BJ (cell line): ENCODE measurements around the gene B3GALT2. TPM values are rescaled to one million over a fixed set of nuclear protein-coding genes. Genes with fewer than 3 reads are reported as not detected.
A peak's percentile ranks its signal among the peaks of the same experiment; 100 is the strongest.

ENCODE experiments used
- CTCF ChIA-PET: fragments of 350-600 bp; formaldehyde crosslinking; extraction: SDS; loops from one replicate; lab custom pipeline; 2021; ENCODE audit warnings: antibody characterized with exemption, inconsistent platforms; lab: Yijun Ruan, JAX
- POLR2A ChIA-PET: fragments of 300-600 bp; sonication (Branson Sonifier 250); formaldehyde crosslinking; extraction: SDS; loops from one replicate; lab custom pipeline; 2021; ENCODE audit warnings: antibody characterized with exemption; lab: Charles Lee
- DNase-seq: peaks from one replicate; pipeline ENCODE4 v3.0.0-alpha.2; 2011; ENCODE audit warnings: low read depth
- H3K27me3 ChIP-seq: 2 replicates; pipeline ENCODE4 v1.6.0; 2011; ENCODE audit warnings: low read length; ENCODE audit not compliant: control insufficient read depth, insufficient read depth
- H3K36me3 ChIP-seq: 2 replicates; pipeline ENCODE4 v1.5.1; 2011; ENCODE audit warnings: low read length; ENCODE audit not compliant: control insufficient read depth, insufficient read depth
- H3K4me3 ChIP-seq: 2 replicates; pipeline ENCODE4 v1.5.1; 2011; ENCODE audit warnings: low read depth, mild to moderate bottlenecking, control low read depth, low read length
- polyA plus RNA-seq: library from polyadenylated mRNA; depleted of rRNA; stranded (reverse); fragments of >200 nt; gene quantifications from 2 replicates; pipeline ENCODE4 v1.2.3, GENCODE V29; 2011
- TF ChIP-seq, protein P1 (sequence below): IDR thresholded peaks from 2 replicates; pipeline ENCODE4 v1.5.1; 2011; ENCODE audit warnings: low read depth, mild to moderate bottlenecking, control low read depth, inconsistent platforms, low read length, moderate library complexity; ENCODE audit not compliant: insufficient read depth

The B3GALT2 gene
- polyA plus RNA-seq, 1 experiment, result 1.5 TPM

DNA sequence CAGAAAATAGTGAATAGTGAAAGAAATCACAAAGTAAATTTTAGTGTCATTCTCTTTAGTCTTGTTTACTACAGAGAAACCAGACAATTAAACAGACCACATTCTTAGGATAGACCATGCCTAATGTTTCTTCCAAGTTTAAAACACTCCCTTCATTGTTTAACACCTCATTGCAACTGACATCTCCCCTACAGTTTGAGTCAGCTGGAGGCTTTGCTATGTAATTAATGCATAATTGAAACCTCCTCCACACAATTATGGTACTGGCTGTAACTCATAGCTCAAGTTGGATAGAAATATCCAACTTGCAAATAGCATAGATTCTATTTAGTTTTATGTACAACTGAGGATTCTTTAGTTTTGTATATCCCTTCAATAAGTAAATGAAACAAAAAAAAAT, 35.2 kb upstream of the B3GALT2 start:
- CTCF ChIA-PET, result no interaction called here
- Histone ChIP-seq H3K36me3 (peaks cover 5% of the 10 kb centered on the region), H3K27me3 (no peaks in the 10 kb centered on the region), H3K4me3 (no peak overlapping the region)
- TF ChIP-seq, protein P1, sequence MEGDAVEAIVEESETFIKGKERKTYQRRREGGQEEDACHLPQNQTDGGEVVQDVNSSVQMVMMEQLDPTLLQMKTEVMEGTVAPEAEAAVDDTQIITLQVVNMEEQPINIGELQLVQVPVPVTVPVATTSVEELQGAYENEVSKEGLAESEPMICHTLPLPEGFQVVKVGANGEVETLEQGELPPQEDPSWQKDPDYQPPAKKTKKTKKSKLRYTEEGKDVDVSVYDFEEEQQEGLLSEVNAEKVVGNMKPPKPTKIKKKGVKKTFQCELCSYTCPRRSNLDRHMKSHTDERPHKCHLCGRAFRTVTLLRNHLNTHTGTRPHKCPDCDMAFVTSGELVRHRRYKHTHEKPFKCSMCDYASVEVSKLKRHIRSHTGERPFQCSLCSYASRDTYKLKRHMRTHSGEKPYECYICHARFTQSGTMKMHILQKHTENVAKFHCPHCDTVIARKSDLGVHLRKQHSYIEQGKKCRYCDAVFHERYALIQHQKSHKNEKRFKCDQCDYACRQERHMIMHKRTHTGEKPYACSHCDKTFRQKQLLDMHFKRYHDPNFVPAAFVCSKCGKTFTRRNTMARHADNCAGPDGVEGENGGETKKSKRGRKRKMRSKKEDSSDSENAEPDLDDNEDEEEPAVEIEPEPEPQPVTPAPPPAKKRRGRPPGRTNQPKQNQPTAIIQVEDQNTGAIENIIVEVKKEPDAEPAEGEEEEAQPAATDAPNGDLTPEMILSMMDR, result no peak
- peak; percentile 8 for DNase-seq
- POLR2A ChIA-PET, result interaction anchor here (0.5 kb wide), 1 partner anchor 8 kb away, joined by 6 read pairs; no protein-coding TSS in a partner anchor

DNA sequence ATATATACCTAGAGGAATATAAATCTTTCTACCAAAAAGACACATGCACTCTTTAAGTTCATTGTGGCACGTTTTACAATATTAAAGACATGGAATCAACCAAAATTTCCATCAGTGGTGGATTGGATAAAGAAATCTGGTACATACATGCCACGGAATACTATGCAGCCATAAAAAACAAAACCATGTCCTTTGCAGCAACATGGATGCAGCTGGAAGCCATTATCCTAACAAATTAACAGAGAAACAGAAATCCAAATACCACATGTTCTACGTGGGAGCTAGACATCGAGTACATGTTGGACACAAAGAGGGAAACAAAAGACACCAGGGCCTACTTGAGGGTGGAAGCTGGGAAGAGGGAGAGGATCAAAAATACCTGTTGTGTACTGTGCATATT, 33.0 kb upstream of the B3GALT2 start:
- TF ChIP-seq, protein P1, result no peak
- H3K36me3 ChIP-seq, result peaks cover 7% of the 10 kb centered on the region
- no peak for DNase-seq
- CTCF ChIA-PET, result no interaction called here
- no peak overlapping the region for H3K4me3 ChIP-seq
- POLR2A ChIA-PET, result no interaction called here
- H3K27me3 ChIP-seq, result no peaks in the 10 kb centered on the region

DNA sequence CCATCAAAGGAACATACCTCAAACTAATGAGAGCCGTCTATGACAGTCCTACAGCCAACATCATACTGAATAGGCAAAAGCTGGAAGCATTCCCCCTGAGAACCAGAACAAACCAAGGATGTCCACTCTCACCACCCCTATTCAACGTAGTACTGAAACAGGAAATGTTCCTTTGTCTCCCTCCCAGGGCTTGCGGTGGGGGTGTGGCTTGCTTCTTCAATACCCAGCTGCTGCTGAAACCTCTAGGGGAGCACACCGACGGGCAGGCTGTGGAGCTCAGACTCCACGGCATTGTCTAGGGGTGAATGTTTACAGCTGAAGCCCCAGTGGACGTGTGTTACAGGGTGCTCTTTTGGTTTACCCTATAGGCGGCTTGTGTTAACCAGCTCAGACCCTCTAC, 30.5 kb upstream of the B3GALT2 start:
- peaks cover 7% of the 10 kb centered on the region for H3K36me3 ChIP-seq
- no peak for DNase-seq
- H3K27me3 ChIP-seq, result no peaks in the 10 kb centered on the region
- ChIA-PET POLR2A (no interaction called here), CTCF (no interaction called here)
- H3K4me3 ChIP-seq, result no peak overlapping the region
- TF ChIP-seq, protein P1, result no peak

DNA sequence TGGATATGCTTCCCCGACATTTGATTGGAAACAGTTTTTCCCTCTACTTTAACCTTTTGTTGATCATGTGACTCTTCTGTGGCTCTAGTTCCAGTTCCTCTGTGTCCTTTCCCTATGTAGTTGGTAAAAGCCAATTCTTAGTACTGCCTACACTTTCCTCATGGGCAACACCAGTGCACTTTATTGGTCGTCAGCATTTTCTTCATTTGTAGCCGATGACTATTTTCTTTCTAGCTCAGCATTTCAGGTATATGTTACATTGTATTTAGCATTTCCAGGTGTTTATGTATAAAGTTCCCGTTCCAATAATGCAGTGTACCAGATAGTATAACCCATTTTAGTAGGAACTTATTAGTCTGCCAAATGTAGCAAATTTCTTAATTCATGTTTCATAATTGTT, 27.6 kb upstream of the B3GALT2 start:
- TF ChIP-seq, protein P1, result no peak
- no peak for DNase-seq
- CTCF ChIA-PET, result no interaction called here
- Histone ChIP-seq H3K4me3 (no peak overlapping the region), H3K27me3 (no peaks in the 10 kb centered on the region), H3K36me3 (peaks cover 7% of the 10 kb centered on the region)
- POLR2A ChIA-PET, result no interaction called here

DNA sequence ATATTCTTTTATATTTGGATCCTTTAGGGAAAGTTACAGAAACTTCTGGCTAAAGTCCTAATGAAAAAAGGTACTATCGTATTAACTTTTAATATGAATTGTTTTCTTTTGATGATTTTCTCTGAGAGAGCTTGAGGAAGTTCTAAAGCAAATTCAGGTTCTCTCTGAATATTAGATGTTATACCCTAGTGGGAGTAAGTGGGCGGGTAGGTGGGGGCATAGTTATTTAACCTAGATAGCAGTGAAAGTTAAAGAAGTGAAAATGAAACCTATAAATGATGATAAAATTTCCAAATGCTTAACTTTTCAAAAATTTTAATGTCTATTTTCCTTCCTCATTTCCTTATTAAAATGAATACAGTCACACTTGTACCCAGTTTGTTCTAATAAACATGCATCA, 26.2 kb upstream of the B3GALT2 start:
- POLR2A ChIA-PET, result no interaction called here

More for the DNA sequence above, 26.2 kb upstream of the B3GALT2 start:
- TF ChIP-seq, protein P1, result no peak
- CTCF ChIA-PET, result no interaction called here
- no peak for DNase-seq
- Histone ChIP-seq H3K4me3 (no peak overlapping the region), H3K36me3 (peaks cover 7% of the 10 kb centered on the region), H3K27me3 (no peaks in the 10 kb centered on the region)
